GM10266 (cell line): Measurements from ENCODE around the gene CAPN13.

ENCODE experiments used
- DNase-seq: peaks from one replicate; pipeline ENCODE4 v3.0.0; 2012; ENCODE audit errors: extremely low spot score
- CTCF ChIP-seq: IDR thresholded peaks from 2 replicates; pipeline ENCODE4 v1.5.1; 2012; ENCODE audit warnings: mild to moderate bottlenecking, low read depth; ENCODE audit not compliant: control insufficient read depth, insufficient read depth; ENCODE audit errors: missing control alignments

CAPN13 gene

GRCh38 chr2:30807249-30807648, at the start of gene CAPN13:
CAPN13 (minus strand) TSS chr2:30807446; CDS start chr2:30787325, 20,121 bp downstream.
- no peak for DNase-seq
- TF ChIP-seq CTCF: no peak

GRCh38 chr2:30847841-30848240, 40.6 kb upstream of the CAPN13 start:
- no peak for DNase-seq
- no peak for TF ChIP-seq CTCF

GRCh38 chr2:30847329-30847728, 40.1 kb upstream of the CAPN13 start:
- no peak for DNase-seq
- TF ChIP-seq CTCF: no peak

- no peak for DNase-seq
- TF ChIP-seq CTCF: no peak
Observed at GRCh38 chr2:30828586-30828985, 21.3 kb upstream of the CAPN13 start.

- no peak for DNase-seq
- no peak for TF ChIP-seq CTCF
Observed at GRCh38 chr2:30826916-30827315, 19.7 kb upstream of the CAPN13 start.

GRCh38 chr2:30826481-30826880, 19.2 kb upstream of the CAPN13 start:
- TF ChIP-seq CTCF: no peak
- no peak for DNase-seq

- no peak for DNase-seq
- no peak for TF ChIP-seq CTCF
Observed at GRCh38 chr2:30823452-30823851, 16.2 kb upstream of the CAPN13 start.
